ENCODE measurements around the gene SLU7.

GRCh38 chr5:160366230-160366629 is 52.7 kb downstream of the SLU7 start:
- TF ChIP-seq GATA2 (IDR thresholded peaks at IDR 0.05; ENCODE audit: low read depth, low read length) (no peak), GATA3 (IDR thresholded peaks at IDR 0.05; ENCODE audit: low read depth, low read length) (no peak)
